Left lobe of liver (tissue), 2 donors: Measurements from ENCODE around the gene AGPAT4. TPM values are rescaled to one million over a fixed set of nuclear protein-coding genes. Genes with fewer than 3 reads are reported as not detected.

Source experiments
- ATAC-seq: fragments of 200-7000 bp; cut with Tn5 transposase; one replicate; pipeline ENCODE4 v1.9.1; 2020; ENCODE audit warnings: mild to moderate bottlenecking, moderate library complexity
- DNase-seq: peaks from one replicate; pipeline ENCODE4 v3.0.0-alpha.2; 2020; ENCODE audit warnings: low spot score
- total RNA-seq: library from RNA; stranded (reverse); gene quantifications from one replicate; pipeline ENCODE4 v1.2.1, GENCODE V29; 2021
- donor health status: DM: no; HTN: no; CAD: no; lungs with moderate emphysema.
- donor health status: DM: no; HTN: yes; CAD: no.

The AGPAT4 gene
- total RNA-seq, 1 donor from 2014 or later = 0.88 TPM

DNA sequence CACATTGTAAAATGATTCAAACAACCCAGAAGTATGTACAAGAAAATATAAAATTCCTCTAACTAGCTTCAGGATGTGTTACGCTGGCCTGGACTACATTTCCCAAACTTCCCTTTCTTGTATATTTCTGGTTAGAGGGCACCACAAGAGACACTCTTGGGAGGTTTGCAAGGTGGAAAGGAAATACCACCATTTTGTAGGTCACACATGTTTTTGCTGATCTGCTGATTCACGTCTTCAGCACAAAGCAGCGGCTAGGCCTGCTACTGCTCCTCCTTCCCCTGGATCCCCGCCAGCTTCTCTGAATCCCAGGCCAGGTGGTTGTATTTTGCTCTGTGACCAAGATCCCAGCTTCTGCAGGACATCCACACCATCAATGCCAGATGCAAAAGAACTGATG, 104.2 kb downstream of the AGPAT4 start:
- DNase-seq = no peak

DNA sequence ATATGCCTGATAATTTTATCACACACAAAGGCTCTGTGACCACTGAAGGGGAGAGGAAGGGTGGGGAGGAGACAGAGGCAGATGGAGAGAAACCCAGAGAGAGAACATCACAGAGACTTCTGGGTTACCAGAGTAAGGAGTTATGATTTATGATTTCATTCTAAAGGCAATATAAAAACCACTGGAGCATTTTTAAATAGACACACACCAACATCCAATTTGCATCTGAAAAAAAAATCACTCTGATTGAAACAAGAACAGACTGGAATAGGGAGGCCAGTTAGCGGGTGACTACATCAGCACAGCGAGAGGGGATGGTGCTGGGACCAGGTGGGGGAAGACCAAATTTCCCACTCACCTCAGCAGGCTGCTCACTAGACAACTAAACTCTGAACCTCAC, 104.8 kb downstream of the AGPAT4 start:
- no peak for DNase-seq
- no peak for ATAC-seq

More for the DNA sequence above, 104.2 kb downstream of the AGPAT4 start:
- peak; percentile 51 for ATAC-seq

DNA sequence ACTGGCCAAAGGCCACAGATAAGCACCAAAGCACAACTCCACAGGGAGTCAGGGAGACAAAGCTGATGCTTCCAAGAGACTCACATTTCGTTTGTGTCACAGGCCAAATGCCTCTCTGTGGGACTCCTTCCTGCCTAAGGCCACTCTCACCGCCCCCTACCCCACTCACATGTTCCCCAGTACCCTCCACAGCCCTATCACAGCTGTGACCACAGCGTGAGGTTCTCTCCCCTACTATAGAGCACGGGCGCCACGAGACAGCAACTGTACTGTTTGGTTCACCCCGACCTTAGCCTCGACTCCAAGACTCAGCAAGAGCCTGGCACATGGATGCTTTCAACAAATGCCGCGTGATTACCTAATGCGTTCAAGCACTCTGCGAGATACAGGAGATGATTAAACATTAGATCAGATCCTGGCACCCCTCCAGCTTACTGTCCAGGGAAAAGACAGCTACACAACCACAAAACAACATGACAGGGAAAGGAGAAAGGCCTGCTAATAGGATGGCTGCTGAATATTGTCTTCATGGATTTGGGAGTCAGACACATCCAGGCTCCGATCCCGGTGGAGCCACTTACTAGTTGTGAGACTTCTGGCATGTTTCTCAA, 105.5 kb downstream of the AGPAT4 start:
- peak; percentile 82 for ATAC-seq

DNA sequence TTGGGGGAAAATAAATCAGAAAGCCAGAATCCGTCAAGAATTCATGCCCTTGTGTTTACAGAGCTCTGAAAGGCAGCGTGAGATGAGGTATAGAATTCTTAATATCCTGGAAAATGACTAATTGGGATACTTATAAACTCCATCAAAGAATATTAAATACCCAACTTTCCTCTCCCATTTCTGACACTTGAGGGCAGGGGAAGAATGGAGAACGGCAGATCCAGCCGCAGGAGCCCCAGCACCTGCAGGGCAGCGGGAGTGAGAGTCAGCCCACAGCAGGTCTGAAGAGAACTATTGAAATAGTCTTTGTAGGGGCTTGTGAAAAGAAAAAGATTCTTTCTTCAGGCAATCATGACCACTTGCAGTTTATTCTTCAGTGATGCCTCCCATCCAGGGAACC, 107.2 kb downstream of the AGPAT4 start:
- DNase-seq (no peak), ATAC-seq (no peak)

More for the DNA sequence above, 105.5 kb downstream of the AGPAT4 start:
- DNase-seq = peak; percentile 76

DNA sequence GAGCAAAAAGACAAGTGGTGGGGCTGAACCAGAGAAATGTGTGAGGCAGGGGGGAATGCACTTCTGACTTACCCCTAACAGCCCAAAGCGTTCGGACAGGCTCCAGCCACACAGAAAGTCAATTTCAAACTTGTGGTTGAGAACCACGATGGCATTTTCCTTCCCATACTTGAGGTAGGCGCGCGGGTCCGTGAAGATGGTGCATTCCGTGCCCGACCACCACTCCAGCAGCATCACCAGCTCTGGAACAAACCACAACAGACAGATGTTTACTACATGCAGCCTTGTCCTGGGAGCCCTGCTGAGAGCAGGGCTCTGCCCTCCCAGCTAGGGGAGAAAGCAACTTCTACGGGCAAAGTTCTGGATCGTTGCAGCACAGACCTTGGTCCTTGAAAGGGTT, 107.7 kb downstream of the AGPAT4 start:
- no peak for DNase-seq
- ATAC-seq = no peak

DNA sequence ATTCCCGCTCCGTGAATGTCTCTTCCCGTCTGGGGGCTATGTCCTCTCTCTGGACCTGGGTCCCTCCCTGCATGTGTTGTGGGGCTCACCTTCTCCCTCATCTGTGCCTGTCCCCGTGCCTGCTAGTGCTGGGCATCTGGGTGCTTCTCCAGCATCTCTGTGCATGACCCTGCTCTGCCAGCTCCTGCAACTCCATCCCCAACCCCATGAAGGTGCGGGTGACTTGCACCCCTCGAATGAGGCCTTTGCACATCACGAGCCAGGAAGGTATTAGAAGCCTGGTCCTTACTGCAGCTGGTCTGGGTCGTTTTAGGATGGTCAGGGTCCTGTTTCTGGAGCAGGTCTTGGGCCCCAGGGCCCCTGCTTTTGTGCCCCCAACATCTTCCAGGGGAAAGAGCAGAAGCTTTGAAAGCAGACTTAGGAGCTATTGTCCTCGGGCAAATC, 109.7 kb downstream of the AGPAT4 start:
- ATAC-seq (no peak), DNase-seq (no peak)

DNA sequence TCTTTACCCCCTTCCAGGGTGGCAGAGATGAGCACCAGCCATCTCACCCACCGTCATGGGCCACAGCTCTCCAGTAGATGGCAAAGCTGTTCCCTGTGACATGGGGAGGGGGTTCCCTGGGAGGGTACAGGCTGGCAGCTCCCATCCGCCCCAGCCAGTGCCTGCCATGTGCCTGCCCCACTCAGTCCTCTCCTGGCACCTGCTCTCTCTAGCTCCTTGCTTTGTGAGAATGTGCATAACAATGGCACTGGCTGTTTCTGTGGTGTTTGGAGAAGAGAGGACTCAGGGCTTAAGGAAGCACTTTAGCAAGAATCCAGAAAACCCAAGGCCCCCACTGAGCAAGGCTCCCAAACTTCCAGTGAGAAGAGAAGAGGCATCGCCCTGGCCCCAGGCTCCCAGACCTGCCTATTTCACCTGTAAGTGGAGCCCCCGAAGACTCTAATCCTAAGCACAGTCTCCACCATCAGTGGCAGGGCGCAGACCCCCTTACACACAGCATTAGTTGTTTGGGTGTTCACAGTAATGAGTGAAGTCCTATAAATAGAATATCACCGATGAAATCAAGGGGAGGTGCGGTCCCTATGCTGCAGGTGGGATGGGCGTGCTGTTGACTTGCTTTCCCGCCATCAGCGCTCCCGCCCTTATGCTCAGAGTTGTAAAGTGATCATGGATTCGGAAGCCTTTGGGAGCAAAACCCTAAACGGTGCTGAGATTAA, 110.2 kb downstream of the AGPAT4 start:
- DNase-seq (no peak), ATAC-seq (no peak)

DNA sequence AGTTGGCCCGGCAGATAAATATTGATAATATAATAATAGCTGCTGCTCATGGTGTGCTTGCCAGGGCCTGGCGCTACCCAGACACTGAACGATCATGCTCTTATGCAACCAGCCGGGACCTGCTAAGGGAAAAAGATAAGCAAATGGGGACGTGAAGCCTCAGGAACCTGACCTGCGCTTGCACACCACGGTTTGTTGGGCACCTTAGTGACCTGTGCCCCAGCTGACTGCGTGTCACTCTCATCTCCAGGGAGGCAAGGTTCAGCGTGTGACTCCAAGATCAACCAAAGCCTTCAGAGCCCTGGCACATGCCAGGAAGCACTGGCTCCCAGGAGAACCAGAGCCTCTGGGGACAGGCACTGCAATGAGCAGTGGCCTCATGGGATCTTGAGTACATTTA, 111.1 kb downstream of the AGPAT4 start:
- peak; percentile 88 for ATAC-seq

DNA sequence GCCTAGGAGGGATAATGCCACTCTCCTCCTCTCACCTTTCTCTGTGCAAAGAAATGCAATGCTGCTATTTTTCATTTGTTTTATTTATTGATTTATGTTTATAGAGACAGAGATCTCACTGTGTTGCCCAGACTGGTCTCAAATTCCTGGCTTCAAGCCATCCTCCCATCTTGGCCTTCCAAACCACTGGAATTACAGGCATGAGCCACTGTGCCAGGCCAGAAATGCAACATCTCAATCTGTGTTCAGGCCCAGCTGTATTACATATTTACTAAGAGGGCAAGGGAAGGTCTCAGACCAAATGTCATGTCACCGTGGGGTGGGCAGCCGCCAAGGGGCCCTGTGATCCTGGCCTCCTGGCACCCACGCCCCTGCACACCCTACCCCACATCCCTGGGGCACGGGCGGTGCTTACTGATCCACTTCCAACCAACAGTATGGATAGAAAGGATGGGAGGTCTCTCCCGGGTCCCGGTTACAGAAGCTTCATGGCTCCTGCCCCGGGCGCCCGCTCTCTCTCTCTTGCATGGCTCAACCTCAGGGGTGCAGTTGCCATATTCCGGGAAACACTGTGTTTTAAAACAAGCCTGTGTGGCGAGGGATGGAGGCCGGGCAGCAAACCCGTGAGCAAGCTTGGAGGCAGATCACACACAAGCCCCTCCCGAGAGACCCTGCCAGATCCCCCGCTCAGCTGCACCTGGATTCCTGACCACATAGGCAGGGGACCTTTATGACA, 111.8 kb downstream of the AGPAT4 start:
- peak; percentile 64 for DNase-seq
- ATAC-seq = peak; percentile 41

More for the DNA sequence above, 111.1 kb downstream of the AGPAT4 start:
- peak; percentile 95 for DNase-seq

DNA sequence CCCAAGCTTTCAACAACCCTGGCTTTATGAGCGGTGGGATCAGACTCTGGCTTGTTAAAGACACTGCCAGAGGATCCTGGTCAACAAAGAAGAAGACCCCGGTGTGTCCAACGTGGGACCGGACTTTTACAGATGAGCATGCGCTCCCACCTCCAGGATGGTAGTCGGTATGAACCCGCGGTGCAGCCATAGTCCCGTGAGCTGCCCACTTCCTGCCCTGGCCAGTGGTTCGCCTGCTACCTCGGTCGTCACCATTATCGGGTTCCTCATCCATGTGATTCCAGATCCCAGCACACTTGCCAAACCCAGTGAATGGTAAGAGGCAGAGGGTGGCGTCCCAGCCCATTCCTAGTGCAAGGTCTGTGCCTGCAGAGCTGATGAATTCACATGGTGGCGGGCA, 112.7 kb downstream of the AGPAT4 start:
- DNase-seq (no peak), ATAC-seq (no peak)

DNA sequence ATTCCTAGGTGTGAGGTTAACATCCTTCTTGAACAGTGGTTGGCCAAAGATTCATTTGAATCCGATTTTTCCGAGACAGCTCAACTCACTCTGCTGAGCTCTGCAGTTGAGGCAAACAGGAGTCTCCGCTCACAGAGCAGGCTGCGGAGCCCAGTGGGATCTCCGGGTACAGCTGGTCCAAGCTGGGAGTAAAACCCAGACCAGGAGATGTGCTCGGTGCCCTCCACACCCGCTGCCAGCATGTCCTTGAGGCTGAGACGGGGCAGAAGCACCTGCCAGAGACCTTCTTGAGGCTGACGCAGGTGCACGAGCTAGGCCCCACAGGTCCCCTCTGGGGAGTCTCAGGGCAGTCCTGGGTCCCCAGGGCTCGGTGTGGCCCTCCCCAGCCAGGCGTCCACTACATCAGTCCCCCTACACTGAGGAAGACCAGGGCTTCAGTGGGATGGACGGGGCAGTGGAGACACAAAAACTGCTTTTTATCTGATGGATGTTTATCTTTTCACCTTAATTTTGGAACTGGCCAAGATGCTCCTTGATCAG, 119.0 kb downstream of the AGPAT4 start:
- ATAC-seq (no peak), DNase-seq (no peak)

DNA sequence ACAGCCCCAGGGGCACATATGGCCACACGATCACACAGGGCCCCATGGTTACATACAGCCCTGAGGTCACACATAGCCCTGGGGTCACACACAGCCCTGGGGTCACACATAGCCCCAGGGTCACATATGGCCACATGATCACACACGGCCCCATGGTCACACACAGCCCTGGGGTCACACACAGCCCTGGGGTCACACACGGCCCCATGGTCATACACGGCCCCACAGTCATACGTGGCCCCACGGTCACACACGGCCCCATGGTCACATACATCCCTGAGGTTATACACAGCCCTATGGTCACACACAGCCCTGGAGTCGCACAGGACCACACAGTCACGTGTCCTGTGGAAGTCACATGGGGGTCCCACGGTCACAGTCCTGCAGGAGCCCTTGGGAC, 120.1 kb downstream of the AGPAT4 start:
- no peak for DNase-seq
- peak; percentile 11 for ATAC-seq

DNA sequence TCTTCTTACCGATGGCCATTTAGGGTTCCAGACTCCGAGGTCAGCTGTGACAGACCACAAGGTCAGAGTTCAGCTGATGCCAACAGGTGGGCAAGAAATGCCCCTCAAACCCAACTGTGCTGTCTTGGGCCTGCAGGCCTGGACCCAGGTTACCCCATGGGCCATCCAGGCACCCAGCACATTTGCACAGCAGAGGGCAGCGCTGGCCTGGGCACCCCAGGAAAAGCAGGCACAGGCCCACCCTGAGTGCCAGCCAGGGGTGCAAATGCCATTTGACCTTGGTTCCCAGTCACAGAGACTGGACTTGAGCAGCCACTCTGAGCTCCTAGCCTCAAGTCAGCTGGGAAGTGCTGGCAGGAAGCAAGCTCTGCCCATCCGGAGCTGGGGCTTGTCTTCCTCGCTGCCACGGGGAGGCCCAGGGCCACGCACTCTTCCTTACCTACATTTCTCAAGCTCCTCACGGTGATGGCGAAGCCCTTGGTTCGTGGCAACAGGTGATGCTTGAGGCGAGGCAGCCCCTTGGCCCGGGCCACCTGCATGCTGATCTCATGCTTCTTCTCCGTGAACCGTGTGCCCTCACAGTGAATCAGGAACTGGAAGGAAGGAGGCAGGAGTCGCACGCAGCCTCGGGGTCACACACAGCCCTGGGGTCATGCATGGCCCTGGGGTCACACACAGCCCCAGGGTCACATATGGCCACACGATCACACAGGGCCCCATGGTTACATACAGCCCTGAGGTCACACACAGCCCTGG, 120.8 kb downstream of the AGPAT4 start:
- peak; percentile 48 for DNase-seq

DNA sequence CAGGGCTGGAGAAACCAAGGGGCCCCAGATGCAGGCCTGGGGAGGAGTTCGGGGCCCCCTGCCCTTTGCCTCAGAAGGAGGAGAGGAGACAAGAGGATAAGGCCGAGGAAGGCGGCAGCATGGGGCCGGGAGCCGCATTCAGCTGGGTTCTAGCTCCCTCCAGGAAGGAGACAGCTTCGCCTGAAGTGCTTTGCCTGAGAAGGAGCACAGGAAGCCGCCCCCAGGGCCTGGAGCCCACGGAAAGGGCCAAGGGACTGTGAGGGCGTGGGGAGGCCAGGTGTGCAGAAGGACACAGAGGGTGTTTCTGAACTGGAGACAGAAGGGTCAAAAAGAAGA, 121.4 kb downstream of the AGPAT4 start:
- no peak for DNase-seq

More for the DNA sequence above, 120.8 kb downstream of the AGPAT4 start:
- peak; percentile 86 for ATAC-seq

DNA sequence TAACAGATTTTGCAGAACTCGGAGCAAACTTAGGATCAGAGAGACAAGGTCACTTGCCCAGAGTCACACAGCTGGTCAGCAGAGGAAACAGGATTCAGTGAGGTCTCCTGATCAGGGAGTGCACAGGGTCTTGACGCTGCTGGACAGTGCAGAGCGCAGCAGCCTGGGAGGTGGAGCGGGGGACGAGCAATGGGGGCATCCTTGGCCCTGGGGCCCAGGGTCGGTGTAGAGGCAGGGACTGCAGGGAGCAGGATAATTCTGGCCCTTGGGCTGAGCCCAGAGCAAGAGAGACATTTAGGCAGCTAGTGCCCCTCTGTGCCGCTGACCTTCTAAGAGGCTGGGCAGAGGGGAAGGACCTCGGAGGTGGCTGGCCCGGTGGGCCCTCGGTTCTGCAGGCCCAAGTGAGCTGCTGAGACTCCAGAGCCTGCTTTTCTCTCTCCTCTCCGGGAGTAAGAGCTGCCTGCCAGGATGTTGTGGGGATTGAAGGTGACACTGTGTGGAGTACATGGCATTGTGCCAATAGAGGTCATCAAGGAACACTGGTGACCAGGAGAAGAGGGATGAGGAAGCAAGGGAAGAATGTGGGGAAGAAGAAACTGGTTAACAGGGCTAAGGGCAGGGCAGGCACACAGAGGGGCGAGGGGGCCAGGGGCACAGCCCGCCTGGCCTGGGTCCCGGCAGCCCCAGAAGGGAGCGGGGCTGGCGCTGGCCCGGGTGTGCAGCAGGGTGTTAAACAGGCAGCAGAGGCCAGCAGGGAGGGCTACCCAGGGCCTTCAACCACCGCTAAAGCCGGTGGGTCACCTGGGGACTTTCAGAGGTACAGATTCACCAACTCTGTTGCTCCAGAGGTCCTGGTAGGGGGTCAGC, 122.0 kb downstream of the AGPAT4 start:
- ATAC-seq (peak; percentile 9), DNase-seq (no peak)

More for the DNA sequence above, 121.4 kb downstream of the AGPAT4 start:
- no peak for ATAC-seq

DNA sequence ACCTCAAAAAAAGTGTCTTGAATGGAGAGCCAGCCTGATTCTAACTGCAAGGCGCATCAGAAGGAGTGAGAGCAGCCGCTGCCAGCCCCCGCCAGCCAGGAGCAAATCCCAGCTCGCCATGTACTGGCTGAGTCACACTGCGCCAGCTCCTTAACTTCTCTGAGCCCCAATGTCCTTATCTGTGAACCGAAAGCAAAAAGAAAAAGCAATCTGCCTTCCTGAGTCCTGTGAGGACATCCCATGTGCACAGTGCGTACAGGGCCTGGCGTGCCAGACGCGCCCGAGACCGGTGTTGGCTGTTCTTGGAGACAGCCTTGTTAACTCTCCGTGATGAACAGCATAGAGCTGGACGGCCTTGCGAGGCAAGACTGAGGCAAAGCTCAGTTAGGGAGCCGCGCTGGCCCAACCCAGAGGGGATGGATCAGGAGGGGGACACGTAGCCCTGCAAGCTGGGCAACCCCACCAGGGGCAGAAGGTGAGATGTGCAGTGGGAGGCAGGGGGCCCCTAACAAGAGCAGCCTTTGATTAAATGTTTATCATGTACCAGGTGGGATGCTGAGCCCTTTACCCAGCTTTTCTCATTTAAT, 122.7 kb downstream of the AGPAT4 start:
- ATAC-seq = no peak

DNA sequence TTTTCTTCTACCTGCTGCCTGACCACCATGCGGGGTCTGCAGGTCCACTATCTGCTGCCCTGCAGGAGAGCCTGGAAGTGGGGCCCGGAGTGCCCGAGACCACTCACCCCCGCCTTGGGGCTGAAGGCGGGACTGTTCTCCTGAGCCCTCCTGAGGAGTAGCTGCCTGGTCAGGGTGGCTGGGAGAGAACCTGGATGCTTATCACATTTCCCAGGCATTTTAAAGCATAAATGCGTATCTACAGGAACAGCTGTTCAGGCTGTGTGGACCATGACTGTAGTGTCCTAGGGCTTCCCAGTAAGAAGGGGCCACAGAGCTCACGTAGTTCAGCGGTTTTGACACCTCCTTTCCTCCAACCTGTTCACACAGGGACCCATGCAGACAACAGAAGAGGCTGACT, 123.3 kb downstream of the AGPAT4 start:
- DNase-seq (no peak), ATAC-seq (no peak)

More for the DNA sequence above, 122.7 kb downstream of the AGPAT4 start:
- DNase-seq = no peak

DNA sequence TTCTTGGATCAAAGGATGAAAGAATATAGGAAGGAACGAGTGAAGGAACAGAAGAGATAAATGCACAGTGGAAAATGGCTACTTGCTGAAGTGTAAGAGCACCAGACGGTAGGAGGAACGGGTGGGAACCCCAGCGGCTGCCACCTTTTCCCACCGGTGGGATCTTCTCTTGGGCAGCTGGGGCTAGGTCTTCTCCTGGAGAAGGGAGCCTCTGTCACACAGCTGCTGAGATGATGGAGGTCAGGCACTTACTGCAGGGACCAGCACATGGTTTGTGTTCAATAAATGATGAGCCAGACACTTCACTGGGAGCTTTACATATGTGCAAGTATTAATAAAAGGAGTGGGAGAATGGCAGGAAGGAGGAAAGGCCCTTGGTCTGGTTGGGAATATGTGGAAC, 123.7 kb downstream of the AGPAT4 start:
- ATAC-seq (no peak), DNase-seq (no peak)

DNA sequence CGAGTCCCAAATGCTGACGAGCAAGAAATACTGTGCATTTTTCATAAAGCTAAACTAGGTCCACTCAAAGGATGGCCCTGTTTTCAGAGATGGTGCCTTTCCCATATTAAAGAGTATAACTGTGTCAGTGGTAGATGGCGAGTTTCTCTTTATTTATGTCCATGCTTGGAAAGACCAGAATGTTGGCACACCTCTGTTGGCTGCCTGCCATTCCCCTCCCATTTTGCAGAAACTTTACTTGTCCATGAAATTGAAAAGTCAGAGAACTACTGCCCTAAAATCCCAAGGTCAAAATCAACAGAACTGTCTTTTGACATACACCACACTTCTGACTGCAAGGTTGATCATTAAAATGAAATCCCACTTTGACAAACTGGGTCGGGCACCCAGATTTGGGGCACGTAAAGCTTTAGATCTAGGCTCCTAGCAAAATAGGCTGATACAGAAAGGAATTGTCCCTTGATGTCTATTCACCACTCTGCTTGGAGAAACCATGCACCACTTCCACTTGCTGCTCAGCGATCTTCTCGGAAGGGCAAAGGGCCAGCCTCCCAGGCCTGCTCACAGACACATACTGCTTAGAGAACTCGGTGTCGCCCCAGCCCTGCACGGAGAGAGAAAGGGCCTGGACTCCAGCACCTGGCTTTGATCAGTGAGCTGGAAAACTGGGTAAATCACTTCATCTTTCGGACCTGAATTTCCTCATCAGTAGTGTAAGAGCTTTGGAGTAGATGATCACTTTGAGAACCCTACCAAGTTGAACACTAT, 130.0 kb downstream of the AGPAT4 start:
- DNase-seq (peak; percentile 53), ATAC-seq (peak; percentile 52)
